ENCODE measurements around the gene CEP120. TPM values are rescaled to one million over a fixed set of nuclear protein-coding genes. Genes with fewer than 3 reads are reported as not detected.
"Not testable (repeated sequence)": the region's sequence is repeated elsewhere in the genome, so short reads cannot be mapped to it uniquely, and the experiment has no call there.

Gene CEP120
- total RNA-seq (ENCODE audit: unreplicated experiment) = 13.6 TPM
- long read RNA-seq, partial matches to known transcripts = 1 of 1 reads
- long read RNA-seq, other reads (novel, unspliced or antisense) = 0 of 1 reads

DNA sequence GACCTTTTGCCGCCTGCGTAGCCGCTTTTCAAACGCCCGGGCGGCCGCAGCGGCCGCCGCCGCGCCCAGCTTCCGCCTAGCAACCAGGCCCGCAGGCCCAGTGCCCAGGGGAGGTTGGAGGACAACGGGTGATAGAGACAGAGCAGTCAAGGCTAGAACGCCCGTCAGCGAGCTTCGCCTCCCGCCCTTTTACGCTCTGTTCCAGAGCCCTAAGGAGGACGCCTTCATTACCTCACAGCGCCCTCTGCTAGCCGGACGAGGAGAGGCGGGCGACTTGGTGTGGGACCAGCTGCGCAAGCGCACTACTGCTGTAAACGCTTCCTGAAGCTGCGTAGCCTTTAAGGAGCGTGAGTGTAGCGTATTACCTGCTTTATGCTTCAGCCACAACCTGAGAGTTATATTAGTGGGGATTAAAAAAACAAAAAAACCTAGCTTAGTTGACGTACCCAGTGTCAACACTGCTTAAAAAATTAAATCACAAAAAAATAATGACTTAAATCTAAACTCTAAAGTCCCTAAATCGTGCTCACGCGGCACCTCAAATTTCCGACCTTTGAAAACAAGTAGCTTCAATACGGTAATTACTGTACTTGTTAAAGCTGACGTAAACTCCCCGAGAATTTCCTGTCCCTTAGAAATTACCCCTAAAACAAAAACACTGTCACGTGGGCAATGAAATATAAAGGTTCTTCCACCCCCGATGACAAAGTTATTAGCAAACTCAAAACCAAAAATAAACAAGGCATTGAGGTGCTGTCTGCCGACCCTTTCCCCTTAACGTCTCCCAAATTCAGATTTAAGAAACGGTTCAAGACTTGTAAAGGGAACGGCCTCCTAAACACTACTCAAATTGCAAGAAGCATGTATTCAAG lies at the start of gene CEP120:
TSS of gene CEP120 (minus strand) at position 126 of the 872 bp plus-strand sequence. CDS start 405 bp downstream, outside the sequence.
- DNase-seq (ENCODE audit: low spot score) = peak; percentile 96
- H3K27me3 Mint-ChIP-seq (ENCODE audit: unreplicated experiment) = peaks cover 1% of the 10 kb centered on the region
- TF ChIP-seq, protein P1, sequence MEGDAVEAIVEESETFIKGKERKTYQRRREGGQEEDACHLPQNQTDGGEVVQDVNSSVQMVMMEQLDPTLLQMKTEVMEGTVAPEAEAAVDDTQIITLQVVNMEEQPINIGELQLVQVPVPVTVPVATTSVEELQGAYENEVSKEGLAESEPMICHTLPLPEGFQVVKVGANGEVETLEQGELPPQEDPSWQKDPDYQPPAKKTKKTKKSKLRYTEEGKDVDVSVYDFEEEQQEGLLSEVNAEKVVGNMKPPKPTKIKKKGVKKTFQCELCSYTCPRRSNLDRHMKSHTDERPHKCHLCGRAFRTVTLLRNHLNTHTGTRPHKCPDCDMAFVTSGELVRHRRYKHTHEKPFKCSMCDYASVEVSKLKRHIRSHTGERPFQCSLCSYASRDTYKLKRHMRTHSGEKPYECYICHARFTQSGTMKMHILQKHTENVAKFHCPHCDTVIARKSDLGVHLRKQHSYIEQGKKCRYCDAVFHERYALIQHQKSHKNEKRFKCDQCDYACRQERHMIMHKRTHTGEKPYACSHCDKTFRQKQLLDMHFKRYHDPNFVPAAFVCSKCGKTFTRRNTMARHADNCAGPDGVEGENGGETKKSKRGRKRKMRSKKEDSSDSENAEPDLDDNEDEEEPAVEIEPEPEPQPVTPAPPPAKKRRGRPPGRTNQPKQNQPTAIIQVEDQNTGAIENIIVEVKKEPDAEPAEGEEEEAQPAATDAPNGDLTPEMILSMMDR (IDR thresholded peaks at IDR 0.05; ENCODE audit: unreplicated experiment) = peak; percentile 57

DNA sequence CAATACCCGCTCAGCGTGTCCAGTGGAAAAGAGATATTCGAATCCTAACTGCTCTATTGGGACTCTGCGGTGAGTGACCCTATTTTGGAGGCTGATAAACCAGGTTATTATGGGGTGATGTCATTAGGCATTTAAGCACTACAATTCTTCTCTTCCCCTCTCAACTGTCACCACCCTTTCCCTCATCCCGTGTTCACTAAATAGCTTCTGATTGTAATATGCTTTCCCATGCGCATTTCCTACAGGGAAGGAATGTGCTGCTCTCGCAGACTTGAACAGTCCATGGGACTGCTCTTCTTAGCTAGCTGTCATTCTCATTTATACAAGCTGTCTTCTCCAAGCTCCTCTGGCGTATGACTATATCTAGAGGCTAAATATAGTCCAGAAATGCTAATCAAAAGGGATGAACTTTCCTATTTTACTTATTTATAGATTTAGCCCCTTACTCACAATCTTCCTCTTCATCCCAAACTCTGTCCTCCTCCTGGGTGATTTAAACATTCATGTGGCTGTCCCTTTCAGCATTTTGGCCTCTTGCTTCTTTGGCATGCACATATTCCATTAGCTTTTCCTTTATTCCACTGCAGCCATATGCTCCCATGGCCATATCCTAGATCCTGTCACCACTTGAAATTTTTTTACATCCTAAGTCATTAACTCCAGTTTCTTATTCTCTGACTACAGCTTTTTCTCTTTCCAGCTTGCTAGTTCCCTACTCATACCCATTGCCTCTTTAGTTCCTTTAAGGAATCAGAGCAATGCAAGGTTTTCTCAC lies 49.1 kb upstream of the CEP120 start:
- no peaks in the 10 kb centered on the region for H3K27me3 Mint-ChIP-seq (ENCODE audit: unreplicated experiment)
- TF ChIP-seq, protein P1 (IDR thresholded peaks at IDR 0.05; ENCODE audit: unreplicated experiment) = no peak
- H3K9me3 Mint-ChIP-seq (ENCODE audit: unreplicated experiment) = no peaks in the 10 kb centered on the region
- no peaks in the 10 kb centered on the region for H3K4me1 Mint-ChIP-seq (ENCODE audit: unreplicated experiment)
- H3K27ac Mint-ChIP-seq (ENCODE audit: unreplicated experiment) = no peak overlapping the region
- DNase-seq (ENCODE audit: low spot score) = no peak
- no peak overlapping the region for H3K4me3 Mint-ChIP-seq (ENCODE audit: unreplicated experiment)
- no peaks in the 10 kb centered on the region for H3K36me3 Mint-ChIP-seq (ENCODE audit: low read depth, unreplicated experiment)

More for the DNA sequence above, at the start of gene CEP120:
- peak within 1 kb of the TSS; percentile 91 for H3K4me3 Mint-ChIP-seq (ENCODE audit: unreplicated experiment)
- H3K4me1 Mint-ChIP-seq (ENCODE audit: unreplicated experiment) = peaks cover 7% of the 10 kb centered on the region
- no peaks in the 10 kb centered on the region for H3K9me3 Mint-ChIP-seq (ENCODE audit: unreplicated experiment)
- no peaks in the 10 kb centered on the region for H3K36me3 Mint-ChIP-seq (ENCODE audit: low read depth, unreplicated experiment)
- H3K27ac Mint-ChIP-seq (ENCODE audit: unreplicated experiment) = peak within 1 kb of the TSS; percentile 98

DNA sequence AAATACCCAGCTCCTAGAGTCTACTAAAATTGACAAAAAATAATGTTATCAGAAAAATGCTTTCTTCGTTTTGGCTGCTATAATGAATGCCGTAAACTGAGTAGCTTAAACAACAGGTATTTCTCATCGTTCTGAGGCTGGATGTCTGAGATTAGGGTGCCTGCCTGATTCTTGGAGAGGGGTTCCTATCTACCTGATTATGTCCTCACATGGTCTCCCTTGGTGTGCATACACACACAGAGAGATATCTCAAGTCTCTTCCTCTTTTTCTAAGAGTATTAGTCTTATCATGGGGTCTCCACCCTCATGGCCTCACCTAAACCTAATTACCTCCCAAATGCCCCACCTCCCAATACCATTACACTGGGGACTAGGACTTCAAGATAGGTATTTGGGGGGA lies 48.2 kb upstream of the CEP120 start:
- no peaks in the 10 kb centered on the region for H3K36me3 Mint-ChIP-seq (ENCODE audit: low read depth, unreplicated experiment)
- H3K4me3 Mint-ChIP-seq (ENCODE audit: unreplicated experiment) = no peak overlapping the region
- H3K27ac Mint-ChIP-seq (ENCODE audit: unreplicated experiment) = no peak overlapping the region
- no peaks in the 10 kb centered on the region for H3K27me3 Mint-ChIP-seq (ENCODE audit: unreplicated experiment)
- no peak for DNase-seq (ENCODE audit: low spot score)
- TF ChIP-seq, protein P1 (IDR thresholded peaks at IDR 0.05; ENCODE audit: unreplicated experiment) = no peak
- H3K4me1 Mint-ChIP-seq (ENCODE audit: unreplicated experiment) = no peaks in the 10 kb centered on the region
- H3K9me3 Mint-ChIP-seq (ENCODE audit: unreplicated experiment) = no peaks in the 10 kb centered on the region

DNA sequence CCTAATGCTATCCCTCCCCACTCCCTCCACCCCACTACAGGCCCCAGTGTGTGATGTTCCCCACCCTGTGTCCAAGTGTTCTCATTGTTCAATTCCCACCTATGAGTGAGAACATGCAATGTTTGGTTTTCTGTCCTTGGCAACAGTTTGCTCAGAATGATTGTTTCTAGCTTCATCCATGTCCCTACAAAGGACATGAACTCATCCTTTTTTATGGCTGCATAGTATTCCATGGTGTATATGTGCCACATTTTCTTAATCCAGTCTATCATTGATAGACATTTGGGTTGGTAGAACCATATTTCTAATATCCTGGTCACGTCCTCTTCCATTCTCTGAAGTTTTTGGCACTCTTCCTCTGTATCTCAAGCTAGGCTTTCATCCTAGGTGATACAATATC lies 43.6 kb upstream of the CEP120 start:
- H3K4me1 Mint-ChIP-seq (ENCODE audit: unreplicated experiment); H3K27ac Mint-ChIP-seq (ENCODE audit: unreplicated experiment); DNase-seq (ENCODE audit: low spot score); H3K4me3 Mint-ChIP-seq (ENCODE audit: unreplicated experiment); H3K27me3 Mint-ChIP-seq (ENCODE audit: unreplicated experiment); H3K9me3 Mint-ChIP-seq (ENCODE audit: unreplicated experiment); H3K36me3 Mint-ChIP-seq (ENCODE audit: low read depth, unreplicated experiment): not testable (repeated sequence)

DNA sequence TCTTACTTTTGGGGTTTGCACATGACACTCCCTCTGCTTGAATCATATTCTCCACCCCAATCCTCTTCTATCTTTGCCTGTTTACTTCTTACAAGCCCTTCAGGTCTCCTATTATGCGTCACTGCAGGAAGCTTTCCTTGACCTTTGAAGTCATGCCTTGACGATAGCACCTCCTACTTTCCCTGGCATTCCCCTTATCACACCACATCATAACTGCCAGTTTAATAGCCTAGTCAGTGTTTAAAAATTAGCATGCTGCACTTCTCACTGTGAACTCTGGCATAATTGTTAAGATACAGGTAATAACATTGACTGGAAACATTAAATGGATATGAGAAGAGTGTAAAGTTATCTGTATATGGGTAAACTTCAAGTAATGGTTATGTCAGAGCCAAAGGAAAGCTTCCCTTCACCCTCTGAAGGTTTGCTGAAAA lies 37.1 kb upstream of the CEP120 start:
- Mint-ChIP-seq H3K36me3 (ENCODE audit: low read depth, unreplicated experiment) (no peaks in the 10 kb centered on the region), H3K27me3 (ENCODE audit: unreplicated experiment) (no peaks in the 10 kb centered on the region), H3K27ac (ENCODE audit: unreplicated experiment) (no peak overlapping the region), H3K9me3 (ENCODE audit: unreplicated experiment) (no peaks in the 10 kb centered on the region), H3K4me1 (ENCODE audit: unreplicated experiment) (no peaks in the 10 kb centered on the region), H3K4me3 (ENCODE audit: unreplicated experiment) (no peak overlapping the region)
- DNase-seq (ENCODE audit: low spot score) = no peak
- TF ChIP-seq, protein P1 (IDR thresholded peaks at IDR 0.05; ENCODE audit: unreplicated experiment) = no peak

DNA sequence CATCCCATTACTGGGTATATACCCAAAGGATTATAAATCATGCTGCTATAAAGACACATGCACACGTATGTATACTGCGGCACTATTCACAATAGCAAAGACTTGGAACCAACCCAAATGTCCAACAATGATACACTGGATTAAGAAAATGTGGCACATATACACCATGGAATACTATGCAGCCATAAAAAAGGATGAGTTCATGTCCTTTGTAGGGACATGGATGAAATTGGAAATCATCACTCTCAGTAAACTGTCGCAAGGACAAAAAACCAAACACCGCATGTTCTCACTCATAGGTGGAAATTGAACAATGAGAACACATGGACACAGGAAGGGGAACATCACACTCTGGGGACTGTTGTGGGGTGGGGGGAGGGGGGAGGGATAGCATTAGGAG lies 35.8 kb upstream of the CEP120 start:
- H3K4me3 Mint-ChIP-seq (ENCODE audit: unreplicated experiment); H3K36me3 Mint-ChIP-seq (ENCODE audit: low read depth, unreplicated experiment); DNase-seq (ENCODE audit: low spot score); H3K4me1 Mint-ChIP-seq (ENCODE audit: unreplicated experiment); H3K9me3 Mint-ChIP-seq (ENCODE audit: unreplicated experiment); H3K27me3 Mint-ChIP-seq (ENCODE audit: unreplicated experiment); H3K27ac Mint-ChIP-seq (ENCODE audit: unreplicated experiment): not testable (repeated sequence)

Data from endothelial cell (in vitro differentiated cells).